H1 (cell line): ENCODE data around the gene OPALIN. TPM values are rescaled to one million over a fixed set of nuclear protein-coding genes. Genes with fewer than 3 reads are reported as not detected.

ENCODE experiments used
- CTCF ChIA-PET: fragments of 300-600 bp; sonication (Branson Sonifier 250); formaldehyde crosslinking; loops from one replicate; lab custom pipeline; 2021; ENCODE audit not compliant: partially characterized antibody; lab: Charles Lee
- POLR2A ChIA-PET: fragments of 300-600 bp; sonication (Branson Sonifier 250); formaldehyde crosslinking; loops from one replicate; lab custom pipeline; 2021; ENCODE audit warnings: inconsistent platforms; ENCODE audit not compliant: partially characterized antibody; lab: Charles Lee
- DNase-seq, 2 experiments: peaks; one replicate each; pipeline versions ENCODE4 v3.0.0 to v3.0.0-alpha.2; 2010 to 2022; ENCODE audit warnings: low spot score in 2 of 2, low read depth in 1 of 2, mixed read lengths in 1 of 2
- FAIRE-seq: peaks from 2 replicates; lab custom pipeline; 2011; peaks lifted over from hg19 to GRCh38; lab: Jason Lieb, UNC
- H2AFZ ChIP-seq: 2 replicates; pipeline ENCODE4 v1.8.1; 2012; ENCODE audit warnings: low read length, inconsistent platforms
- H2AK5ac ChIP-seq: 2 replicates; pipeline ENCODE4 v1.6.1; 2013; ENCODE audit warnings: low read depth, low read length
- H2BK120ac ChIP-seq: replicated peaks from 2 replicates; pipeline ENCODE3; 2013; ENCODE audit warnings: low read depth, low read length, inconsistent platforms
- H2BK12ac ChIP-seq: 2 replicates; pipeline ENCODE4 v1.6.1; 2013; ENCODE audit warnings: low read depth, low read length
- H2BK15ac ChIP-seq: 2 replicates; pipeline ENCODE4 v1.6.1; 2013; ENCODE audit warnings: low read length
- H2BK20ac ChIP-seq: 2 replicates; pipeline ENCODE4 v1.6.1; 2013; ENCODE audit warnings: low read length
- H2BK5ac ChIP-seq: 2 replicates; pipeline ENCODE4 v1.6.1; 2013; ENCODE audit warnings: low read depth, low read length
- H3K14ac ChIP-seq: 2 replicates; pipeline ENCODE4 v1.6.1; 2013; ENCODE audit warnings: inconsistent platforms; ENCODE audit not compliant: insufficient read length
- H3K18ac ChIP-seq: 2 replicates; pipeline ENCODE4 v1.6.1; 2013; ENCODE audit warnings: low read length; ENCODE audit errors: extremely low read depth
- H3K23ac ChIP-seq: 2 replicates; pipeline ENCODE4 v1.6.1; 2013; ENCODE audit warnings: inconsistent platforms; ENCODE audit not compliant: insufficient read length
- H3K23me2 ChIP-seq: 2 replicates; pipeline ENCODE4 v1.6.1; 2013; ENCODE audit warnings: low read depth, low read length
- H3K27ac ChIP-seq: 2 replicates; pipeline ENCODE4 v1.6.1; 2011; ENCODE audit warnings: low read depth, low read length, inconsistent platforms
- H3K27me3 ChIP-seq, 4 experiments: replicated peaks in 1 of 4; 1 replicate in 1 of 4; 2 replicates in 3 of 4; pipeline versions ENCODE4 v1.6.1 to v1.8.1; 2011 to 2013; ENCODE audit warnings: low read length in 3 of 4, mild to moderate bottlenecking in 3 of 4, inconsistent platforms in 2 of 4, mixed read lengths in 2 of 4, moderate library complexity in 1 of 4; ENCODE audit not compliant: control insufficient read depth in 3 of 4, insufficient read depth in 3 of 4; ENCODE audit errors: extremely low read depth in 1 of 4
- H3K36me3 ChIP-seq, 4 experiments: 2 replicates each; pipeline versions ENCODE4 v1.6.1 to v1.8.1; 2011 to 2013; ENCODE audit warnings: mild to moderate bottlenecking in 4 of 4, low read length in 3 of 4, moderate library complexity in 2 of 4, control low read depth in 1 of 4, inconsistent platforms in 1 of 4; ENCODE audit not compliant: insufficient read depth in 4 of 4, control insufficient read depth in 2 of 4
- H3K4ac ChIP-seq: replicated peaks from 2 replicates; pipeline ENCODE3; 2013; ENCODE audit warnings: low read length, low read depth, mixed read lengths, inconsistent platforms; ENCODE audit not compliant: insufficient read length
- H3K4me1 ChIP-seq, 4 experiments: replicated peaks in 1 of 4; 1 replicate in 1 of 4; 2 replicates in 3 of 4; pipeline versions ENCODE4 v1.6.1 to v1.8.1; 2011 to 2013; ENCODE audit warnings: low read length in 3 of 4, inconsistent platforms in 2 of 4, mixed read lengths in 1 of 4; ENCODE audit not compliant: insufficient read depth in 4 of 4, control insufficient read depth in 3 of 4
- H3K4me2 ChIP-seq, 2 experiments: 2 replicates each; pipeline versions ENCODE4 v1.6.1 to v1.8.1; 2011 to 2013; ENCODE audit warnings: low read depth in 2 of 2, low read length in 2 of 2, control low read depth in 1 of 2, inconsistent platforms in 1 of 2, mild to moderate bottlenecking in 1 of 2; ENCODE audit not compliant: insufficient read depth in 1 of 2
- H3K4me3 ChIP-seq, 4 experiments: fragments of 200-600, 300-600 bp in 1 of 4; sonication (generic), shearing (Covaris generic), sonication (Bioruptor Twin) in 1 of 4; 2 replicates each; pipeline versions ENCODE4 v1.5.1 to v1.8.1; 2011 to 2016; ENCODE audit warnings: low read length in 4 of 4, low read depth in 3 of 4, control low read depth in 2 of 4, inconsistent platforms in 2 of 4, mild to moderate bottlenecking in 2 of 4, mixed read lengths in 1 of 4, moderate library complexity in 1 of 4; ENCODE audit not compliant: insufficient read depth in 2 of 4; ENCODE audit errors: extremely low read depth in 1 of 4
- H3K56ac ChIP-seq: replicated peaks from 2 replicates; pipeline ENCODE3; 2013; ENCODE audit warnings: low read depth, mild to moderate bottlenecking, mixed read lengths, low read length, inconsistent platforms; ENCODE audit not compliant: insufficient read length
- H3K79me1 ChIP-seq: 2 replicates; pipeline ENCODE4 v1.6.1; 2013; ENCODE audit warnings: low read depth, low read length, control low read depth
- H3K79me2 ChIP-seq, 2 experiments: 2 replicates each; pipeline versions ENCODE4 v1.6.1 to v1.8.1; 2012 to 2013; ENCODE audit warnings: low read length in 2 of 2, mild to moderate bottlenecking in 2 of 2, inconsistent platforms in 1 of 2; ENCODE audit not compliant: insufficient read depth in 2 of 2, control insufficient read depth in 1 of 2
- H3K9ac ChIP-seq, 4 experiments: replicated peaks in 1 of 4; 1 replicate in 1 of 4; 2 replicates in 3 of 4; pipeline versions ENCODE4 v1.6.1 to v1.8.1; 2011 to 2013; ENCODE audit warnings: low read depth in 3 of 4, low read length in 3 of 4, control low read depth in 2 of 4, mild to moderate bottlenecking in 2 of 4, moderate library complexity in 2 of 4, inconsistent platforms in 1 of 4; ENCODE audit errors: extremely low read depth in 1 of 4
- H3K9me3 ChIP-seq, 2 experiments: 2 replicates each; pipeline versions ENCODE4 v1.6.1 to v1.8.1; 2012 to 2013; ENCODE audit warnings: mild to moderate bottlenecking in 2 of 2, moderate library complexity in 2 of 2, control low read depth in 1 of 2, inconsistent platforms in 1 of 2, low read depth in 1 of 2, low read length in 1 of 2, mixed read lengths in 1 of 2; ENCODE audit not compliant: insufficient read depth in 2 of 2
- H4K20me1 ChIP-seq, 2 experiments: replicated peaks in 1 of 2; 2 replicates each; pipeline versions ENCODE3 to v1.8.1; 2011 to 2013; ENCODE audit warnings: inconsistent platforms in 2 of 2, low read length in 2 of 2, mild to moderate bottlenecking in 1 of 2; ENCODE audit not compliant: insufficient read depth in 2 of 2, control insufficient read depth in 1 of 2
- H4K5ac ChIP-seq: 2 replicates; pipeline ENCODE4 v1.6.1; 2013; ENCODE audit warnings: low read length, low read depth, mixed read lengths, inconsistent platforms; ENCODE audit not compliant: insufficient read length
- H4K8ac ChIP-seq: 2 replicates; pipeline ENCODE4 v1.8.0; 2013; ENCODE audit warnings: mild to moderate bottlenecking, moderate library complexity, low read length, inconsistent platforms; ENCODE audit not compliant: insufficient read depth; ENCODE audit errors: extremely low read depth
- H4K91ac ChIP-seq: replicated peaks from 2 replicates; pipeline ENCODE3; 2013; ENCODE audit warnings: low read length, mixed read lengths, inconsistent platforms; ENCODE audit not compliant: insufficient read length
- CEBPB ChIP-seq: IDR thresholded peaks from 2 replicates; pipeline ENCODE4 v1.6.1; 2012; ENCODE audit warnings: low read depth, low read length
- CHD1 ChIP-seq: IDR thresholded peaks from 2 replicates; pipeline ENCODE4 v1.6.1; 2012; ENCODE audit warnings: low read depth, low read length, improper control_type of control experiment
- CREB1 ChIP-seq: IDR thresholded peaks from 2 replicates; pipeline ENCODE4 v1.6.1; 2012; ENCODE audit warnings: inconsistent platforms
- EZH2 ChIP-seq: fragments of 200-600 bp; sonication (generic); IDR thresholded peaks from 2 replicates; pipeline ENCODE4 v1.7.1; 2012; ENCODE audit warnings: low read depth, mild to moderate bottlenecking, moderate library complexity, low read length, inconsistent platforms; ENCODE audit not compliant: severe bottlenecking
- HDAC6 ChIP-seq: IDR thresholded peaks from one replicate; pipeline ENCODE4 v1.7.1; 2012; ENCODE audit warnings: low read depth, mild to moderate bottlenecking, inconsistent platforms, low read length, moderate library complexity
- KDM1A ChIP-seq: fragments of 200-600, 300-600 bp; sonication (generic); IDR thresholded peaks from 2 replicates; pipeline ENCODE4 v1.7.1; 2016; ENCODE audit warnings: mild to moderate bottlenecking, low read length, borderline replicate concordance
- NRF1 ChIP-seq: IDR thresholded peaks from 2 replicates; pipeline ENCODE4 v1.6.1; 2011; ENCODE audit warnings: mild to moderate bottlenecking, low read depth, low read length, improper control_type of control experiment
- PHF8 ChIP-seq: fragments of 200-600 bp; sonication (generic); conservative IDR thresholded peaks from 2 replicates; pipeline ENCODE4 v1.7.1; 2012; ENCODE audit warnings: low read depth, mild to moderate bottlenecking, inconsistent platforms, low read length, moderate library complexity
- RFX5 ChIP-seq: IDR thresholded peaks from 2 replicates; pipeline ENCODE4 v1.6.1; 2011; ENCODE audit warnings: low read depth, low read length, improper control_type of control experiment, borderline replicate concordance
- SIN3A ChIP-seq, 2 experiments: IDR thresholded peaks in 1 of 2; conservative IDR thresholded peaks in 1 of 2; 2 replicates each; pipeline ENCODE4 v1.6.1; 2011 to 2012; ENCODE audit warnings: low read length in 2 of 2, improper control_type of control experiment in 1 of 2, low read depth in 1 of 2, mild to moderate bottlenecking in 1 of 2
- SP1 ChIP-seq: IDR thresholded peaks from 2 replicates; pipeline ENCODE4 v1.6.1; 2011; ENCODE audit warnings: low read depth, low read length
- SP4 ChIP-seq: IDR thresholded peaks from 2 replicates; pipeline ENCODE4 v1.6.1; 2012; ENCODE audit warnings: low read length, inconsistent platforms
- SRF ChIP-seq: IDR thresholded peaks from 2 replicates; pipeline ENCODE4 v1.6.1; 2011; ENCODE audit warnings: mild to moderate bottlenecking, low read depth, low read length, moderate library complexity
- ZNF274 ChIP-seq: IDR thresholded peaks from 2 replicates; pipeline ENCODE4 v1.7.0; 2012; ENCODE audit warnings: low read length, borderline replicate concordance; ENCODE audit errors: extremely low read depth
- WGBS, 2 experiments: shearing (Covaris generic) in 1 of 2; methylation state at CpG; one replicate each; pipeline versions ENCODE4 v1.1.6 to v1.1.7; 2013 to 2015; ENCODE audit warnings: low lambda C conversion rate in 2 of 2, mixed read lengths in 2 of 2, inconsistent platforms in 1 of 2, low coverage in 1 of 2, missing lambda C conversion rate in 1 of 2; ENCODE audit not compliant: insufficient replicate concordance in 2 of 2, insufficient coverage in 1 of 2, insufficient read length in 1 of 2; ENCODE audit errors: extremely low coverage in 1 of 2, missing lambda C conversion rate in 1 of 2; 5-methylcytosine and 5-hydroxymethylcytosine counted together
- polyA plus RNA-seq, 7 experiments: library from polyadenylated mRNA; depleted of rRNA in 3 of 7; stranded (reverse) in 5 of 7; unstranded in 2 of 7; fragments of >200 nt in 5 of 7; fragments of 200-250 nt in 2 of 7; gene quantifications; 1 replicate in 5 of 7; 2 replicates in 1 of 7; 4 replicates in 1 of 7; pipeline versions ENCODE4 v1.2.1 to v1.2.3, GENCODE V29; 2011 to 2013; ENCODE audit warnings: missing spikeins in 2 of 7, mixed read lengths in 2 of 7
- total RNA-seq: library from RNA; stranded (reverse); fragmentation: NEBNext Ultra II Directional; extraction: Animal tissue kit (Norgen Biotek cat#: 25700); gene quantifications from 2 replicates; pipeline ENCODE4 v1.2.1, GENCODE V29; 2021
- TF ChIP-seq, protein P1 (sequence below): IDR thresholded peaks from 2 replicates; pipeline ENCODE4 v1.6.1; 2012; ENCODE audit warnings: inconsistent platforms

Gene OPALIN
- total and polyA plus RNA-seq, 2 of the 8 experiments (the other 6 are each of a cell fraction or from before 2014, with no cell fraction given), result 0.03 TPM; not detected in 1

DNA sequence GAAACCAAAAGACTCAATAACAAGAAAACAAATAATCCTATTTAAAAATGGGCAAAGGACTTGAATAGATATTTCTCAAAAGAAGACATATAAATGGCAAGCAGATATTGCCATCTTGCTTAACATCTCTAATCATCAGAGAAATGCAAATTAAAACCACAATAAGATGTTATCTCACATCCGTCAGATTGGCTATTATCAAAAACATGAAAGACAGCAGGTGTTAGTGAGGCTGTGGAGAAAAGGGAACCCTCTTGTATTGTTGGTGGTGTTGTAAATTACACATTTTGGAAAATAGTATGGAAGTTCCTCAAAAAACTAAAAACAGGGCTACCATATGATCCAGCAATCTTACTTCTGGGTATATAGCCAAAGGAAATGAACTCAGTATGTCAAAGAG lies 25.7 kb downstream of the OPALIN start:
- H3K56ac ChIP-seq, result no peak overlapping the region
- no peaks in the 10 kb centered on the region for H3K79me2 ChIP-seq
- no peak overlapping the region for H3K9ac ChIP-seq
- no peaks in the 10 kb centered on the region for H3K36me3 ChIP-seq
- no peak overlapping the region for H3K4ac ChIP-seq
- no peak overlapping the region for H2AFZ ChIP-seq
- CTCF ChIA-PET, result interaction anchor here (1.2 to 9.0 kb wide), 11 partner anchors 10 to 310 kb away, joined by 3 to 197 read pairs (median 7); partner anchors contain the start of gene OPALIN
- no peak overlapping the region for H3K4me2 ChIP-seq
- H4K20me1 ChIP-seq, result no peaks in the 10 kb centered on the region
- FAIRE-seq, result no peak
- POLR2A ChIA-PET, result no interaction called here
- TF ChIP-seq SRF (no peak), SP1 (no peak), NRF1 (no peak), CREB1 (no peak), SP4 (no peak), CHD1 (no peak), KDM1A (no peak), ZNF274 (no peak), SIN3A (conservative IDR thresholded peaks at IDR 0.05 in 1 of 2, IDR thresholded peaks at IDR 0.05 in 1 of 2; ENCODE audit: low read depth in 1 of 2, low read length in 2 of 2) (no peak), HDAC6 (no peak), CEBPB (no peak), EZH2 (no peak), RFX5 (no peak), PHF8 (no peak)
- TF ChIP-seq, protein P1, sequence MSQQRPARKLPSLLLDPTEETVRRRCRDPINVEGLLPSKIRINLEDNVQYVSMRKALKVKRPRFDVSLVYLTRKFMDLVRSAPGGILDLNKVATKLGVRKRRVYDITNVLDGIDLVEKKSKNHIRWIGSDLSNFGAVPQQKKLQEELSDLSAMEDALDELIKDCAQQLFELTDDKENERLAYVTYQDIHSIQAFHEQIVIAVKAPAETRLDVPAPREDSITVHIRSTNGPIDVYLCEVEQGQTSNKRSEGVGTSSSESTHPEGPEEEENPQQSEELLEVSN, result no peak
- TF ChIP-seq, all 59 proteins: peak for 0
- Histone ChIP-seq H4K8ac (no peak overlapping the region), H3K79me1 (no peaks in the 10 kb centered on the region), H2BK15ac (no peak overlapping the region), H2AK5ac (no peak overlapping the region), H3K27me3 (0 out of 7 replicates have a peak, but pooled peaks cover 0 to 4% (median 0%) of the 10 kb centered on the region in 4 experiments), H2BK20ac (no peak overlapping the region), H3K9me3 (no peaks in the 10 kb centered on the region), H2BK5ac (no peak overlapping the region), H3K14ac (no peak overlapping the region), H3K18ac (no peak overlapping the region), H2BK120ac (no peak overlapping the region), H2BK12ac (no peak overlapping the region), H3K23me2 (no peaks in the 10 kb centered on the region), H3K27ac (no peak overlapping the region), H3K4me1 (0 out of 7 replicates have a peak, but pooled peaks cover 0 to 2% (median 0%) of the 10 kb centered on the region in 4 experiments), H4K5ac (no peak overlapping the region), H3K23ac (no peak overlapping the region), H3K4me3 (no peak overlapping the region), H4K91ac (no peak overlapping the region)
- no peak for DNase-seq
- 95% methylated on average over 1 of the region's 1 CpG; no CpG with 5 or more reads in 1 of the 2 experiments for WGBS, 2 experiments
